GM21576 (cell line): ENCODE results near the gene SLC2A5.

ENCODE experiments used
- ATAC-seq: cut with Tn5 transposase; IDR thresholded peaks from one replicate; pipeline ENCODE4 v1.9.1; 2021; ENCODE audit warnings: mild to moderate bottlenecking, moderate library complexity; ENCODE audit not compliant: unreplicated experiment

Gene SLC2A5

GRCh38 chr1:9093581-9093980, 24.1 kb upstream of the SLC2A5 start:
- no peak for ATAC-seq

GRCh38 chr1:9093091-9093490, 23.7 kb upstream of the SLC2A5 start:
- no peak for ATAC-seq

GRCh38 chr1:9088807-9089206, 19.4 kb upstream of the SLC2A5 start:
- ATAC-seq, result no peak

- no peak for ATAC-seq
These were observed 18.1 kb upstream of the SLC2A5 start for GRCh38 chr1:9087411-9088125.

GRCh38 chr1:9086796-9087195, 17.4 kb upstream of the SLC2A5 start:
- ATAC-seq, result no peak

- ATAC-seq, result no peak
These were observed 16.6 kb upstream of the SLC2A5 start for GRCh38 chr1:9086045-9086444.

- ATAC-seq, result no peak
These were observed 16.0 kb upstream of the SLC2A5 start for GRCh38 chr1:9085306-9085940.

- no peak for ATAC-seq
These were observed 15.5 kb upstream of the SLC2A5 start for GRCh38 chr1:9084906-9085305.

GRCh38 chr1:9081473-9081872, 12.0 kb upstream of the SLC2A5 start:
- ATAC-seq, result no peak

- ATAC-seq, result no peak
These were observed 11.4 kb upstream of the SLC2A5 start for GRCh38 chr1:9080705-9081291.

GRCh38 chr1:9079988-9080704, 10.7 kb upstream of the SLC2A5 start:
- ATAC-seq, result peak; percentile 31

- no peak for ATAC-seq
These were observed 9.5 kb upstream of the SLC2A5 start for GRCh38 chr1:9078752-9079500.

- ATAC-seq, result no peak
These were observed 8.7 kb upstream of the SLC2A5 start for GRCh38 chr1:9078015-9078751.

- no peak for ATAC-seq
These were observed 5.6 kb upstream of the SLC2A5 start for GRCh38 chr1:9075022-9075421.

GRCh38 chr1:9073143-9073542, 3.7 kb upstream of the SLC2A5 start:
- no peak for ATAC-seq

GRCh38 chr1:9071554-9072235, 2.3 kb upstream of the SLC2A5 start:
- no peak for ATAC-seq

- no peak for ATAC-seq
These were observed 1.1 kb upstream of the SLC2A5 start for GRCh38 chr1:9070486-9070885.

GRCh38 chr1:9068981-9069325, 482 bp downstream of the SLC2A5 start:
- no peak for ATAC-seq

- no peak for ATAC-seq
These were observed 2.3 kb downstream of the SLC2A5 start for GRCh38 chr1:9066945-9067807.
